ENCODE measurements around the gene MXI1.

GRCh38 chr10:110237894-110238480, 30.6 kb downstream of the MXI1 start:
- TF ChIP-seq CTCF (IDR thresholded peaks at IDR 0.05): no peak
- TF ChIP-seq POLR2A (IDR thresholded peaks at IDR 0.05): no peak
- TF ChIP-seq POLR2AphosphoS5 (IDR thresholded peaks at IDR 0.05; ENCODE audit: insufficient read depth in 1 of 2, low read depth in 1 of 2): no peak
